H9 (cell line): ENCODE measurements around the gene PYDC1. TPM values are rescaled to one million over a fixed set of nuclear protein-coding genes. Genes with fewer than 3 reads are reported as not detected.

ENCODE experiments used
- DNase-seq: peaks from one replicate; pipeline ENCODE4 v3.0.0-alpha.2; 2017
- H2AFZ ChIP-seq: one replicate; pipeline ENCODE4 v1.6.1; 2013; ENCODE audit warnings: mild to moderate bottlenecking, low read length, control low read depth, moderate library complexity
- H2AK5ac ChIP-seq: 2 replicates; pipeline ENCODE4 v1.6.1; 2013; ENCODE audit warnings: low read length, control low read depth, mixed read lengths; ENCODE audit not compliant: insufficient read length
- H2BK120ac ChIP-seq: one replicate; pipeline ENCODE4 v1.6.1; 2013; ENCODE audit warnings: low read depth, mild to moderate bottlenecking, low read length, control low read depth, inconsistent platforms; ENCODE audit not compliant: poor library complexity, severe bottlenecking
- H2BK12ac ChIP-seq: 2 replicates; pipeline ENCODE4 v1.6.1; 2013; ENCODE audit warnings: low read length, control low read depth, mixed read lengths, low read depth; ENCODE audit not compliant: insufficient read length
- H2BK15ac ChIP-seq: 2 replicates; pipeline ENCODE4 v1.6.1; 2013; ENCODE audit warnings: low read depth, low read length, control low read depth
- H2BK20ac ChIP-seq: one replicate; pipeline ENCODE4 v1.6.1; 2013; ENCODE audit warnings: low read depth, mild to moderate bottlenecking, low read length, control low read depth, inconsistent platforms; ENCODE audit not compliant: poor library complexity, severe bottlenecking
- H2BK5ac ChIP-seq: 2 replicates; pipeline ENCODE4 v1.6.1; 2013; ENCODE audit warnings: low read length, control low read depth, mixed read lengths; ENCODE audit not compliant: insufficient read length
- H3K14ac ChIP-seq: 2 replicates; pipeline ENCODE4 v1.6.1; 2013; ENCODE audit warnings: low read length, control low read depth; ENCODE audit not compliant: insufficient read depth
- H3K18ac ChIP-seq: 2 replicates; pipeline ENCODE4 v1.6.1; 2013; ENCODE audit warnings: low read depth, mild to moderate bottlenecking, mixed read lengths, low read length, control low read depth; ENCODE audit not compliant: insufficient read length
- H3K23ac ChIP-seq: 2 replicates; pipeline ENCODE4 v1.6.1; 2013; ENCODE audit warnings: low read length, control low read depth, mixed read lengths, low read depth; ENCODE audit not compliant: insufficient read length
- H3K23me2 ChIP-seq: 2 replicates; pipeline ENCODE4 v1.6.1; 2013; ENCODE audit warnings: low read depth, mild to moderate bottlenecking, mixed read lengths, low read length, control low read depth; ENCODE audit not compliant: insufficient read length, poor library complexity, severe bottlenecking
- H3K27ac ChIP-seq: 2 replicates; pipeline ENCODE4 v1.5.1; 2013; ENCODE audit warnings: low read length, control low read depth, mixed read lengths, low read depth; ENCODE audit not compliant: insufficient read length
- H3K27me3 ChIP-seq: 2 replicates; pipeline ENCODE4 v1.6.1; 2013; ENCODE audit warnings: low read length, control low read depth, inconsistent platforms; ENCODE audit not compliant: insufficient read depth
- H3K4ac ChIP-seq: 2 replicates; pipeline ENCODE4 v1.6.1; 2013; ENCODE audit warnings: low read depth, mild to moderate bottlenecking, control low read depth, inconsistent platforms, low read length, moderate library complexity
- H3K4me1 ChIP-seq: 2 replicates; pipeline ENCODE4 v1.6.1; 2013; ENCODE audit warnings: low read length, control low read depth, inconsistent platforms; ENCODE audit not compliant: insufficient read depth
- H3K4me2 ChIP-seq: 2 replicates; pipeline ENCODE4 v1.6.1; 2013; ENCODE audit warnings: low read length, control low read depth, mixed read lengths; ENCODE audit not compliant: insufficient read length, insufficient read depth
- H3K56ac ChIP-seq: 2 replicates; pipeline ENCODE4 v1.6.1; 2013; ENCODE audit warnings: low read depth, mild to moderate bottlenecking, mixed read lengths, low read length, control low read depth; ENCODE audit not compliant: insufficient read length
- H3K79me1 ChIP-seq: 2 replicates; pipeline ENCODE4 v1.6.1; 2013; ENCODE audit warnings: low read depth, mild to moderate bottlenecking, moderate library complexity, low read length, control low read depth, inconsistent platforms; ENCODE audit not compliant: insufficient read depth, poor library complexity, severe bottlenecking
- H3K79me2 ChIP-seq: 2 replicates; pipeline ENCODE4 v1.6.1; 2013; ENCODE audit warnings: low read length, control low read depth, inconsistent platforms; ENCODE audit not compliant: insufficient read depth
- H3K9ac ChIP-seq: 2 replicates; pipeline ENCODE4 v1.6.1; 2013; ENCODE audit warnings: low read length, control low read depth, mixed read lengths; ENCODE audit not compliant: insufficient read length; ENCODE audit errors: extremely low read depth
- H3K9me3 ChIP-seq: one replicate; pipeline ENCODE4 v1.6.1; 2013; ENCODE audit warnings: low read depth, low read length, inconsistent platforms; ENCODE audit not compliant: control insufficient read depth
- H3T11ph ChIP-seq: one replicate; pipeline ENCODE4 v1.6.1; 2013; ENCODE audit warnings: mild to moderate bottlenecking, low read length, control low read depth, inconsistent platforms
- H4K20me1 ChIP-seq: one replicate; pipeline ENCODE4 v1.6.1; 2013; ENCODE audit not compliant: control insufficient read depth, insufficient read length, insufficient read depth
- H4K5ac ChIP-seq: 2 replicates; pipeline ENCODE4 v1.6.1; 2013; ENCODE audit warnings: low read depth, mild to moderate bottlenecking, mixed read lengths, low read length, control low read depth; ENCODE audit not compliant: insufficient read length
- H4K8ac ChIP-seq: replicated peaks from 2 replicates; pipeline ENCODE4 v1.6.1; 2013; ENCODE audit warnings: low read length, control low read depth, mixed read lengths, low read depth; ENCODE audit not compliant: insufficient read length
- H4K91ac ChIP-seq: 2 replicates; pipeline ENCODE4 v1.6.1; 2013; ENCODE audit warnings: low read depth, mild to moderate bottlenecking, moderate library complexity, mixed read lengths, low read length, control low read depth; ENCODE audit not compliant: insufficient read length
- H3K27ac Mint-ChIP-seq, 3 experiments: 2 replicates in 2 of 3; 3 replicates in 1 of 3; pipeline ENCODE4 v1.8.0; 2020 to 2021; ENCODE audit warnings: mixed read lengths in 3 of 3, mild to moderate bottlenecking in 1 of 3, moderate library complexity in 1 of 3
- H3K27me3 Mint-ChIP-seq: 2 replicates; pipeline ENCODE4 v1.8.0; 2021; ENCODE audit warnings: low read depth, mild to moderate bottlenecking, moderate library complexity, mixed read lengths
- H3K36me3 Mint-ChIP-seq, 3 experiments: 2 replicates in 2 of 3; 3 replicates in 1 of 3; pipeline ENCODE4 v1.8.0; 2020 to 2021; ENCODE audit warnings: low read depth in 3 of 3, mixed read lengths in 3 of 3; ENCODE audit not compliant: insufficient read depth in 1 of 3
- H3K4me1 Mint-ChIP-seq, 2 experiments: 2 replicates each; pipeline ENCODE4 v1.8.0; 2020; ENCODE audit warnings: mixed read lengths in 2 of 2
- H3K4me3 Mint-ChIP-seq, 2 experiments: 2 replicates in 1 of 2; 3 replicates in 1 of 2; pipeline ENCODE4 v1.8.0; 2020 to 2021; ENCODE audit warnings: mild to moderate bottlenecking in 2 of 2, mixed read lengths in 2 of 2, moderate library complexity in 1 of 2
- H3K9me3 Mint-ChIP-seq, 2 experiments: 2 replicates in 1 of 2; 3 replicates in 1 of 2; pipeline ENCODE4 v1.8.0; 2020; ENCODE audit warnings: mild to moderate bottlenecking in 2 of 2, mixed read lengths in 2 of 2, moderate library complexity in 1 of 2
- CTCF ChIP-seq: fragments of 200-600 bp; sonication (generic); conservative IDR thresholded peaks from 3 replicates; pipeline ENCODE4 v1.8.0; 2021; ENCODE audit warnings: antibody characterized with exemption, mild to moderate bottlenecking
- WGBS: extraction: QIAGEN DNeasy Blood & Tissue Kit; methylation state at CpG from one replicate; pipeline ENCODE4 v1.1.7; 2013; ENCODE audit warnings: missing lambda C conversion rate, low lambda C conversion rate, mixed read lengths; ENCODE audit not compliant: insufficient read length; ENCODE audit errors: extremely low coverage; 5-methylcytosine and 5-hydroxymethylcytosine counted together
- total RNA-seq: library from RNA; stranded (reverse); gene quantifications from 2 replicates; pipeline ENCODE4 v1.2.1, GENCODE V29; 2021

PYDC1 gene
- total RNA-seq, 1 experiment from 2014 or later = 0.70 TPM

DNA sequence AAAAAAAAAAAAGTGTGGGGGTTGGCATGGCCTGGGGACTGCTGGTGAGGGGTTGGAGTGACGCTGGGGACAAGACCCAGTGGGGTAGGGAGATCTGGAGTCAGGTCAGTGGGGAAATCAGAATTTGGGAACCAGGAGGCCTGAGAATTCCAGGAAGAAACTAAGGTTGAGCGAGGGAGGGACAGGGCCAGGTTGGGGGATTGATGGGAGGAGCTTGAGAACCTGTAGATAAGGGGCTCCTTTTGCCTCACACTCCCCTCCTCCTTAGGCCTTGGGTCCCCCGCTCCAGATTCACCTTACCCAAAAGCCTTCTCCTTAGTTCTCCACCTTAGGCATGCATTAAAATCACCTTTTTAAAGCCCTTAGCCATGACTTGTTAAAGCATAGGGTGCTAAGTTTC is 8.3 kb upstream of the PYDC1 start:
- Mint-ChIP-seq H3K36me3 (peaks cover 0 to 1% (median 0%) of the 10 kb centered on the region in 3 experiments; a peak in 1 of 7 replicates), H3K27ac (peak overlapping the region in 2 of 3 experiments; percentile 23 to 49; a peak in 2 of 7 replicates), H3K4me1 (peaks cover 3% of the 10 kb centered on the region in 2 experiments; a peak in 1 of 4 replicates), H3K4me3 (no peak overlapping the region), H3K9me3 (peaks cover 2 to 4% of the 10 kb centered on the region in 2 experiments; a peak in 3 of 5 replicates), H3K27me3 (peaks cover 7% of the 10 kb centered on the region)
- no peak for DNase-seq
- H3K18ac ChIP-seq = no peak overlapping the region
- no peak overlapping the region for H3K27ac ChIP-seq
- TF ChIP-seq CTCF = no peak
- H4K8ac ChIP-seq = no peak overlapping the region
- no peak overlapping the region for H4K5ac ChIP-seq
- no peaks in the 10 kb centered on the region for H3K9me3 ChIP-seq
- no peaks in the 10 kb centered on the region for H3K23me2 ChIP-seq
- no peak overlapping the region for H2BK120ac ChIP-seq
- H2AK5ac ChIP-seq = no peak overlapping the region
- H4K20me1 ChIP-seq = no peaks in the 10 kb centered on the region
- H4K91ac ChIP-seq = no peak overlapping the region
- no peaks in the 10 kb centered on the region for H3K79me1 ChIP-seq
- no peak overlapping the region for H2BK20ac ChIP-seq
- H3K14ac ChIP-seq = no peak overlapping the region
- no peak overlapping the region for H2BK15ac ChIP-seq
- no peak overlapping the region for H3K56ac ChIP-seq
- H3K9ac ChIP-seq = no peak overlapping the region
- no peak overlapping the region for H2BK5ac ChIP-seq
- H3K23ac ChIP-seq = no peak overlapping the region
- H3K79me2 ChIP-seq = no peaks in the 10 kb centered on the region
- no peak overlapping the region for H2AFZ ChIP-seq
- no peaks in the 10 kb centered on the region; the same call in 1 of the 2 replicates for H3K4me1 ChIP-seq
- no peak overlapping the region for H2BK12ac ChIP-seq
- no peak overlapping the region for H3K4ac ChIP-seq
- H3T11ph ChIP-seq = no peak overlapping the region
- no peak overlapping the region for H3K4me2 ChIP-seq
- no CpG with 5 or more reads among the region's 3 CpGs for WGBS
- H3K27me3 ChIP-seq = no peaks in the 10 kb centered on the region
